ENCODE data around the gene GTPBP6.

DNA sequence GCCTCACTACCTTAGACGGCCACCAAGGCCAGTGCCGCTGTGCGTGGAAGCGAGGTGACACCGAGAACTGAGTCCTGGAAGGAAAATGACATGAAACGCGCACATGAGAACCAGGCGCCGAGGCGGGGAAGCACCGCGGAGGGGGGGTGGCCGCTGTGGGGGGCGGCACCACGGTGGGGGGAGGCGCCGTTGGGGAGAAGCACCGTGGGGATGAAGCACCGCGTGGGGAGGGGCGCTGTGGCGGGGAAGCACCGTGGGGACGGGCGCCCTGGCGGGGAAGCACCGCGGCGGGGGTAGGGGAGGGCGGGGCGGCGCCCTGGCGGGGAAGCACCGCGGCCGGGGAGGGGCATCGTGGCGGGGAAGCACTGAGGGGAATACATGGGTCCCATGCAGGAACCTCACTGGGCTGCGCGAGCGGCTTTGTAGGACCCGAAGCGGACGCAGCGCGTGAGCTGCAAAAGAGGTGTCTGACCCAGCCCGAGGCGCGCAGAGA, 40.1 kb upstream of the GTPBP6 start:
- TF ChIP-seq, protein P1, sequence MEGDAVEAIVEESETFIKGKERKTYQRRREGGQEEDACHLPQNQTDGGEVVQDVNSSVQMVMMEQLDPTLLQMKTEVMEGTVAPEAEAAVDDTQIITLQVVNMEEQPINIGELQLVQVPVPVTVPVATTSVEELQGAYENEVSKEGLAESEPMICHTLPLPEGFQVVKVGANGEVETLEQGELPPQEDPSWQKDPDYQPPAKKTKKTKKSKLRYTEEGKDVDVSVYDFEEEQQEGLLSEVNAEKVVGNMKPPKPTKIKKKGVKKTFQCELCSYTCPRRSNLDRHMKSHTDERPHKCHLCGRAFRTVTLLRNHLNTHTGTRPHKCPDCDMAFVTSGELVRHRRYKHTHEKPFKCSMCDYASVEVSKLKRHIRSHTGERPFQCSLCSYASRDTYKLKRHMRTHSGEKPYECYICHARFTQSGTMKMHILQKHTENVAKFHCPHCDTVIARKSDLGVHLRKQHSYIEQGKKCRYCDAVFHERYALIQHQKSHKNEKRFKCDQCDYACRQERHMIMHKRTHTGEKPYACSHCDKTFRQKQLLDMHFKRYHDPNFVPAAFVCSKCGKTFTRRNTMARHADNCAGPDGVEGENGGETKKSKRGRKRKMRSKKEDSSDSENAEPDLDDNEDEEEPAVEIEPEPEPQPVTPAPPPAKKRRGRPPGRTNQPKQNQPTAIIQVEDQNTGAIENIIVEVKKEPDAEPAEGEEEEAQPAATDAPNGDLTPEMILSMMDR (IDR thresholded peaks at IDR 0.05): no peak
- no peak for TF ChIP-seq POLR2A (IDR thresholded peaks at IDR 0.05)

Data from right lobe of liver (tissue), 4 donors.